ENCODE measurements around the gene FADS6. TPM values are rescaled to one million over a fixed set of nuclear protein-coding genes. Genes with fewer than 3 reads are reported as not detected.

The FADS6 gene
- total and polyA plus RNA-seq, 2 of the 13 experiments (the other 11 are each of a cell fraction or from before 2014, with no cell fraction given), result 0.11 TPM

DNA sequence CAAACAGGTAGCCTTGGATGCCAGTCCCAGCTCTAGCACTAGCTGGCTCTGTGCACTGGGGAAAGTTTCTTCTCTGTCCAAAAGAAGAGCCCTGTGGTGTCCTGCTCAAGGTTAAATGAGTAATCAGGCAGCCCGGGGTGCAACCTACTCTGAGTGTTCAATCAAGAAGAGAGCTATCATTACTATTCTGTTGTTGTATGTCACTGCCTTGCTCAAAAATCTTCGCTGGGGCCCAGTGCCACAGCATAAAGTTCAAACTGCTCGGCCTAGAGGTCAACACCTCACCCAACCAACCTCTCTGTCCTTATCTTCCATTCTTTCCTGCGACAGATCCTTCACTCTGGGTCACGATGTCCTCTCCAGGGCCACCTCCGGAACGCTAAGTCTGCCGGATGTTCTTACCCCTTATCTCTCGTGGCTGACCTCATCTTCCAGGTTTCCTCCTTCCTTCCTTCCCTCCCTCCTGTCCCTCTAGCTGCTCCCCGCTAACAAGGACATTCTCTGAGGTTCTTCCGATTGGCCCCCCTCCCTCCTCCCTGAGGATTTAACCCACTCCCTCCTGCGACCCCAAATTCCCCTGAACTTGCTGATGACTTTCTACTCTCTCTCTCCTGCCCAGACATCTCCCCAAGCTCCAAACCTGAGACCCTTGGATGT lies 25.1 kb downstream of the FADS6 start (continued):
- TF ChIP-seq, protein P1, sequence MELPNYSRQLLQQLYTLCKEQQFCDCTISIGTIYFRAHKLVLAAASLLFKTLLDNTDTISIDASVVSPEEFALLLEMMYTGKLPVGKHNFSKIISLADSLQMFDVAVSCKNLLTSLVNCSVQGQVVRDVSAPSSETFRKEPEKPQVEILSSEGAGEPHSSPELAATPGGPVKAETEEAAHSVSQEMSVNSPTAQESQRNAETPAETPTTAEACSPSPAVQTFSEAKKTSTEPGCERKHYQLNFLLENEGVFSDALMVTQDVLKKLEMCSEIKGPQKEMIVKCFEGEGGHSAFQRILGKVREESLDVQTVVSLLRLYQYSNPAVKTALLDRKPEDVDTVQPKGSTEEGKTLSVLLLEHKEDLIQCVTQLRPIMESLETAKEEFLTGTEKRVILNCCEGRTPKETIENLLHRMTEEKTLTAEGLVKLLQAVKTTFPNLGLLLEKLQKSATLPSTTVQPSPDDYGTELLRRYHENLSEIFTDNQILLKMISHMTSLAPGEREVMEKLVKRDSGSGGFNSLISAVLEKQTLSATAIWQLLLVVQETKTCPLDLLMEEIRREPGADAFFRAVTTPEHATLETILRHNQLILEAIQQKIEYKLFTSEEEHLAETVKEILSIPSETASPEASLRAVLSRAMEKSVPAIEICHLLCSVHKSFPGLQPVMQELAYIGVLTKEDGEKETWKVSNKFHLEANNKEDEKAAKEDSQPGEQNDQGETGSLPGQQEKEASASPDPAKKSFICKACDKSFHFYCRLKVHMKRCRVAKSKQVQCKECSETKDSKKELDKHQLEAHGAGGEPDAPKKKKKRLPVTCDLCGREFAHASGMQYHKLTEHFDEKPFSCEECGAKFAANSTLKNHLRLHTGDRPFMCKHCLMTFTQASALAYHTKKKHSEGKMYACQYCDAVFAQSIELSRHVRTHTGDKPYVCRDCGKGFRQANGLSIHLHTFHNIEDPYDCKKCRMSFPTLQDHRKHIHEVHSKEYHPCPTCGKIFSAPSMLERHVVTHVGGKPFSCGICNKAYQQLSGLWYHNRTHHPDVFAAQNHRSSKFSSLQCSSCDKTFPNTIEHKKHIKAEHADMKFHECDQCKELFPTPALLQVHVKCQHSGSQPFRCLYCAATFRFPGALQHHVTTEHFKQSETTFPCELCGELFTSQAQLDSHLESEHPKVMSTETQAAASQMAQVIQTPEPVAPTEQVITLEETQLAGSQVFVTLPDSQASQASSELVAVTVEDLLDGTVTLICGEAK (IDR thresholded peaks at IDR 0.05), result no peak
- TF ChIP-seq, protein P1 (CRISPR knock-in tag; IDR thresholded peaks at IDR 0.05), result no peak
- TF ChIP-seq ZNF772 (CRISPR knock-in tag; IDR thresholded peaks at IDR 0.05), result no peak
- 0 out of 2 replicates have a peak, but pooled peaks have one; percentile 21 for TF ChIP-seq TBX2 (CRISPR knock-in tag; IDR thresholded peaks at IDR 0.05; ENCODE audit: borderline replicate concordance)
- TF ChIP-seq FOSL2 (CRISPR knock-in tag; IDR thresholded peaks at IDR 0.05), result 0 out of 2 replicates have a peak, but pooled peaks have one; percentile 8
- TF ChIP-seq, protein P2, sequence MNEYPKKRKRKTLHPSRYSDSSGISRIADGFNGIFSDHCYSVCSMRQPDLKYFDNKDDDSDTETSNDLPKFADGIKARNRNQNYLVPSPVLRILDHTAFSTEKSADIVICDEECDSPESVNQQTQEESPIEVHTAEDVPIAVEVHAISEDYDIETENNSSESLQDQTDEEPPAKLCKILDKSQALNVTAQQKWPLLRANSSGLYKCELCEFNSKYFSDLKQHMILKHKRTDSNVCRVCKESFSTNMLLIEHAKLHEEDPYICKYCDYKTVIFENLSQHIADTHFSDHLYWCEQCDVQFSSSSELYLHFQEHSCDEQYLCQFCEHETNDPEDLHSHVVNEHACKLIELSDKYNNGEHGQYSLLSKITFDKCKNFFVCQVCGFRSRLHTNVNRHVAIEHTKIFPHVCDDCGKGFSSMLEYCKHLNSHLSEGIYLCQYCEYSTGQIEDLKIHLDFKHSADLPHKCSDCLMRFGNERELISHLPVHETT (CRISPR knock-in tag; conservative IDR thresholded peaks at IDR 0.05), result no peak
- TF ChIP-seq BRD4 (CRISPR knock-in tag; IDR thresholded peaks at IDR 0.05), result no peak
- no peak for TF ChIP-seq HDAC2 (CRISPR knock-in tag; IDR thresholded peaks at IDR 0.05)
- TF ChIP-seq, protein P3, sequence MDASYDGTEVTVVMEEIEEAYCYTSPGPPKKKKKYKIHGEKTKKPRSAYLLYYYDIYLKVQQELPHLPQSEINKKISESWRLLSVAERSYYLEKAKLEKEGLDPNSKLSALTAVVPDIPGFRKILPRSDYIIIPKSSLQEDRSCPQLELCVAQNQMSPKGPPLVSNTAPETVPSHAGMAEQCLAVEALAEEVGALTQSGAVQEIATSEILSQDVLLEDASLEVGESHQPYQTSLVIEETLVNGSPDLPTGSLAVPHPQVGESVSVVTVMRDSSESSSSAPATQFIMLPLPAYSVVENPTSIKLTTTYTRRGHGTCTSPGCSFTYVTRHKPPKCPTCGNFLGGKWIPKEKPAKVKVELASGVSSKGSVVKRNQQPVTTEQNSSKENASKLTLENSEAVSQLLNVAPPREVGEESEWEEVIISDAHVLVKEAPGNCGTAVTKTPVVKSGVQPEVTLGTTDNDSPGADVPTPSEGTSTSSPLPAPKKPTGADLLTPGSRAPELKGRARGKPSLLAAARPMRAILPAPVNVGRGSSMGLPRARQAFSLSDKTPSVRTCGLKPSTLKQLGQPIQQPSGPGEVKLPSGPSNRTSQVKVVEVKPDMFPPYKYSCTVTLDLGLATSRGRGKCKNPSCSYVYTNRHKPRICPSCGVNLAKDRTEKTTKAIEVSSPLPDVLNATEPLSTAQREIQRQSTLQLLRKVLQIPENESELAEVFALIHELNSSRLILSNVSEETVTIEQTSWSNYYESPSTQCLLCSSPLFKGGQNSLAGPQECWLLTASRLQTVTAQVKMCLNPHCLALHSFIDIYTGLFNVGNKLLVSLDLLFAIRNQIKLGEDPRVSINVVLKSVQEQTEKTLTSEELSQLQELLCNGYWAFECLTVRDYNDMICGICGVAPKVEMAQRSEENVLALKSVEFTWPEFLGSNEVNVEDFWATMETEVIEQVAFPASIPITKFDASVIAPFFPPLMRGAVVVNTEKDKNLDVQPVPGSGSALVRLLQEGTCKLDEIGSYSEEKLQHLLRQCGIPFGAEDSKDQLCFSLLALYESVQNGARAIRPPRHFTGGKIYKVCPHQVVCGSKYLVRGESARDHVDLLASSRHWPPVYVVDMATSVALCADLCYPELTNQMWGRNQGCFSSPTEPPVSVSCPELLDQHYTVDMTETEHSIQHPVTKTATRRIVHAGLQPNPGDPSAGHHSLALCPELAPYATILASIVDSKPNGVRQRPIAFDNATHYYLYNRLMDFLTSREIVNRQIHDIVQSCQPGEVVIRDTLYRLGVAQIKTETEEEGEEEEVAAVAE (CRISPR knock-in tag; IDR thresholded peaks at IDR 0.05; ENCODE audit: borderline replicate concordance), result no peak
- no peak for TF ChIP-seq ZBTB3 (CRISPR knock-in tag; IDR thresholded peaks at IDR 0.05; ENCODE audit: borderline replicate concordance, low read depth)
- TF ChIP-seq ZNF768 (CRISPR knock-in tag; IDR thresholded peaks at IDR 0.05), result no peak
- TF ChIP-seq NCOA1 (CRISPR knock-in tag; IDR thresholded peaks at IDR 0.05), result no peak
- 0 out of 2 replicates have a peak, but pooled peaks have one; percentile 35 for TF ChIP-seq NR2F6 (IDR thresholded peaks at IDR 0.05)
- no peak for TF ChIP-seq NR2F6 (CRISPR knock-in tag; IDR thresholded peaks at IDR 0.05)
- no peak for TF ChIP-seq CBX1 (IDR thresholded peaks at IDR 0.05; ENCODE audit: low read depth)
- no peak for TF ChIP-seq POLR2A (IDR thresholded peaks at IDR 0.05; ENCODE audit: insufficient read depth in 1 of 2, low read depth in 2 of 2, low read length in 2 of 2)
- no peak for TF ChIP-seq PCBP2 (optimal IDR thresholded peaks at IDR 0.05; ENCODE audit: low read depth, low read length, poor library complexity, severe bottlenecking)
